Stimulated activated CD8-positive, alpha-beta memory T cell treated with anti-CD3 and anti-CD28 coated beads, Interleukin-7, amount 100 ng/mL, for 1 hour (primary cell): ENCODE measurements around the gene DCAF17.
"Not testable (repeated sequence)": the region's sequence is repeated elsewhere in the genome, so short reads cannot be mapped to it uniquely, and the experiment has no call there.

ENCODE experiments used
- DNase-seq, 2 donors: peaks; one replicate each; pipeline ENCODE4 v3.0.0-alpha.2; 2020; ENCODE audit warnings: low read depth in 2 of 2

DCAF17 gene

GRCh38 chr2:171410624-171411023, 23.4 kb upstream of the DCAF17 start:
- no peak for DNase-seq

DNA sequence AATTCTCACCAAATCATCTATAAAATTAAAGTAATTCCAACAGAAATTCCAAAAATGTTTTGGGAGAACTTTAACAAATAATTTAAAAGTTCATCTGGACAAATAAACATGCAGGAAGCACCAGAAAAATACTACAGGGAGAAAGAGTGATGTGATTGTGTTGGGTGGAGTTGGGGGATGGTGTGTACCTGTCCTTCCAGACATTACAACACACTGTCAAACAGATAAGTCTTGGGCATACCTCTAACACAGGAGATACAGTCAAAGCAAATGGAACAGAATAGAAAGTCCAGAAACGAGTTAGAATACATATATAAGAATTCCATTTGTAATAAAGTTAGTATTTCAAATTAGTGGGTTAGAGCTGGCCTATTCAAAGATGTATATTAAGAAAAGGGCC, 22.8 kb upstream of the DCAF17 start:
- no peak for DNase-seq

DNA sequence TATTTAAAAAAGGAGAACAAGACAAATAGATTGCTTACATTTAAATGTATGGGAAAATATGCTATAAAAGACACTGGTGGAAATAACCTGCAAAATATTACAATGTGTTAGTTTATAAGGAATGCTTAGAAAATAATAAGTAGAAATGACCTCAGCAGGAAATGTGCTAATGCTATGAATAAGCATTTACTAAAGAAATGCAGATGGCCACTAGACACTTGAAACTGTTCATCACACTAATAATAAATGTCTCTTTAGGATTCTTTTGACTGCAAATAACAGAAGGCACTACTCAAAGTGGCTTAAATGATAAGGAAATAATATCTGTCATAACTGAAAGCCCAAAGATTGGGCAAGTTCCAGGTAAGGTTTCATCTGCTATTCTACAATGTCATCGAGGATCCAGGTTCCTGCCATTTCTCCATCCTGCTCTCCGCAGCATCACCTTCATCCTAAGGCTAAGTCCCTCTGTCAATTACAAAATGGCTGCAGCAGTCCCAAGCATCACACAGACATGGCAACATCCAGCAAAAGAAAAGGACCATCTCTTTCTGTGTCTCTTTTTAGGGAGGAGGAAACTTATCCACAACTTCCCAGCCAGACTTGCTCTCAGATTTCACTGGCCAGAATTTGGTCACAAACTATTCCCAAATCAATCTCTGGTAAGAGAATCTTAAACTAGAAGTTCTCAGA, 22.1 kb upstream of the DCAF17 start:
- no peak for DNase-seq

DNA sequence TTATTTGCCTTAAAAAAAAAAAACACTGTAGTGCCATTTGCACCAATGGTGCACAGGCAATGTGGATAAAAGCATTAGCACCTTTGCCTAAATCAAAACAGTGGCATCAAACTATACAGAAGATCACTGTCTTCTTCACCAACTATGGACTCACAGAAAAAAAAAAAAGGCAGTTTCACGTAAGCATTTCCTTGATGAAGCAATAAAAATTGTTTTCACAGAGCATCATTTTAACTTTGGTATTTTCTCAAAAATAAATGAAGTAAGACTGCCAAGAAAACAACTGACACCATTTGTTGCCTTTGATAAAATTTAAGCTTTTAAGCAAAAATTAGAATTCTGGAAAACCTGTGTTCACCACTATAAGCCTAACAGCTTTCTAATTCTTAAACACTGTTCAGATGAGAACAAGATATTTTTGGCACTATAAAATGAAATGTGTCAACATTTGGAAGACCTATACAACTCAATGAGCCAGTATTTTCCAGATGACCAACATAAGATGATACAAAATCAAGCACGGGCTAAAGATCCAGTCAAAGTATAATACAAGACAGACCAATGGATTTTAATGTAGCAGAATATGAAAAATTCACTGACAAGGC, 21.4 kb upstream of the DCAF17 start:
- no peak for DNase-seq

DNA sequence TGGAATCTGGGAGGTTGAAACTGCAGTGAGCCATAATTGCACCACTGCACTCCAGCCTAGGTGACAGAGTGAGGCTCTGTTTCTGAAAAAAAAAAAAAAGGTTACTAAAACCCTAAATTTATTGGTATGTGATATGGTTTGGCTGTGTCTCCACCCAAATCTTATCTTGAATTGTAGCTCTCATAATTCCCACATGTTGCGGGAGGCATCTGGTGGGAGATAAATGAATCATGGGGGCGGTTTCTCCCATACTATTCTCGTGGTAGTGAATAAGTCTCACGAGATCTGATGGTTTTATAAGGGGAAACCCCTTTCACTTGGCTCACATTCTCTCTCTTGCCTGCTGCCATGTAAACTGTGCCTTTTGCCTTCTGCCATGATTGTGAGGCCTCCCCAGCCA, 19.4 kb upstream of the DCAF17 start:
- not testable (repeated sequence) for DNase-seq

DNA sequence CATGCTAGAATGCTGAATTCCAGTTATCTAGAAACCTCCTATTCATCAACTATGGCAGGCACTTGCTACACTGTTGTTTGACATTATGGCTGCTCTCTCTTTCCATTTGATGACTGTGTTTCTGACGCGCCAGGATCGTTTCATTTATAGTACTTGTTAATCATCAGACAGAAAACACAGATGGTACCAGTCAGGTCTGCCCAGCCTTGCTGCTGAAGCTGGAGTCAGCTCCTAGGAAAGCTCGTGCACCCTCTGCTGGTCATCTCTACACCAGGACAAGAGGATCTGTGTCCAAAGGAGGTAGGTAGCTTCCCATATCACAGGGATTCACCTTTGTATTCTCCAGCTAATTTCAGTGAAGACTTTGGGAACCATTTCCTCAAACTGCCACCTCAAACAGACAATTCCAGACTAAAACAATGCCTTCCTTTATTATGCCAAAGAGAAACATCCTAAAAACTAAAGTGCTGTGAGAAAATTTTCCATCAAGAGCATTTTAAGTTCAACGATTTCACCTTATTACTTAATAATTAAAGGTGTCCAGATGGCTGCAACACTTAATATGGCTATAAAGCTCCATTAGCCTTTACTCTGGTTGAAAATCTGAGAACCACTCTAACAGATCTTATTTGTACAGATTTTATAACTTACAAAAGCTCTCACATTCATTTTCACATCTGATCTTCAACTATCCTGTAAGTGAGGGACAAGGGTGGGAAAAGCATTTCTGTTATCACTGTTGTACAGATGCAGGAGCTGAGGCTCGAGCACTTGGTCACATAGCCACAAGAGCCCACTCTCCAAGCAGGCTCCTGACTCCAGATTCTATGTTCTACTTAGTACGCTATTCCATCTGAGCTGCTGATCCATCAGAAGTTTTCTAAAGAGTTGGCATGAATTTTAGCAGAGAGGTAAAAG, 17.8 kb upstream of the DCAF17 start:
- peak; percentile 36 to 58 for DNase-seq

GRCh38 chr2:171419333-171419732, 14.7 kb upstream of the DCAF17 start:
- no peak for DNase-seq

GRCh38 chr2:171420728-171421563, 13.1 kb upstream of the DCAF17 start:
- no peak for DNase-seq

- DNase-seq = not testable (repeated sequence)
Observed at GRCh38 chr2:171422710-171423495, 11.1 kb upstream of the DCAF17 start.

DNA sequence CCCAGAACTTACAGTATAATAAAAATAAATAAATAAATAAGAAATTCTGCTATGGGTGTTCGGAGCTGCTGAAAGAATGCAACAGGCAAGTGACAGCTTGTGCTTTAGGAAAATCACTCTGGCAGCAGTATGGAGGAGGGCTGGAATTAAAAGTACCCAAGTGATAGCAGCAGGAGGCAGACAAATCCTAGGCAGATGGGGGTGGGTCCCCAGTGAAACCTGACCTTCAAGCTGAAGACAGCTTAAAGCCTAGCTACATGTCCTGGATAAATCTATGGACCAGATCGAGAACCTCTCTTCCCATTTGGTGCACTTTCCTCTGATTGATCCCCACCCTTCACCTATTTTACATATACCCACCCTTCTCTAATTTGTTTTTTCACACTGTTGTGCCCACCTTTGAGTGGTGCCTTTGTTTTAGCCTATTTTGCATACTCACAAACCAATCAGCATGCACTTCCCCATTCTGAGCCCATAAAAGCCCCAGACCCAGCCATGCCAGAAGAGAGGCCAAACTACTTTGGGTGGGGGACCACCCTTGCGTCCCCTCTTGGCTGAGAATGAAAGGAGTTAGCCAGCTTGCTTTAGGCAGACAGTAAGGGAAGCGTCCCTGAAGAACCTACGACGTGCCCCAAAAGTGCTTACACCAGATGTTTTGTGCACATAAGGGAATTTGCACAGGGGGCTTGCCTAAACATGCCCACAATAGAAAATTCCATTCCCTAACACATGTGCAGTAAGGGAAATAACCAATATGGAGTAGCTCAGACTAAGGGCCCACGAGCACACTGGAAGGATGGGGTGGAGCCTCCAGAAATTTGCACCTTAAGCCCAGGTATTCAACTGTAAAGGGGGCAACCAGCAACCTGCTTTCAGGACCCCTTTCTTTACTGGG, 3.3 kb upstream of the DCAF17 start:
- no peak for DNase-seq

DNA sequence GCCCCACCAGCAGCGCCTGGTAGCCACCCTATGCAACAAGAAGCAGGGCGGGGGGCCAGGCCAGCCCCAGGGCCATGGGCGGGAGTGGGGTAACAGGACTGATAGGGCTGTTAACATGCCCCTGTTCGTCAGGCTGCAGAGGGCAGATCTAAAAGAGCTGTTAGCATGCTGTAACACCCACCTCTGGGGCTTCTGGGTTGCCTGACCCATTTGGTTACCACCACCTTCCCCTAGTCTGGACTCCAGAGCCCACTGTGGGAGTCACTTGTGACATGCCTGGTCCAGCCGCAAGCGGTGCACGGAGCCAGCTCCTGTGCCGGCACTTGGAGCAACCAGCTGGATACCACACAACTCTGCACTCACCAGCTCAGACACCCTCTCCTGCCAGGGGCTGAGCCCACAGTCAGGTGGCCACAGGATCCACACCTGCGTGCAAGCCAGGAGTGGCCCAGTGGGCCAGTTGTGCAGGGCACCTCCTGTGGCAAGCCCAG, 2.3 kb upstream of the DCAF17 start:
- no peak for DNase-seq

DNA sequence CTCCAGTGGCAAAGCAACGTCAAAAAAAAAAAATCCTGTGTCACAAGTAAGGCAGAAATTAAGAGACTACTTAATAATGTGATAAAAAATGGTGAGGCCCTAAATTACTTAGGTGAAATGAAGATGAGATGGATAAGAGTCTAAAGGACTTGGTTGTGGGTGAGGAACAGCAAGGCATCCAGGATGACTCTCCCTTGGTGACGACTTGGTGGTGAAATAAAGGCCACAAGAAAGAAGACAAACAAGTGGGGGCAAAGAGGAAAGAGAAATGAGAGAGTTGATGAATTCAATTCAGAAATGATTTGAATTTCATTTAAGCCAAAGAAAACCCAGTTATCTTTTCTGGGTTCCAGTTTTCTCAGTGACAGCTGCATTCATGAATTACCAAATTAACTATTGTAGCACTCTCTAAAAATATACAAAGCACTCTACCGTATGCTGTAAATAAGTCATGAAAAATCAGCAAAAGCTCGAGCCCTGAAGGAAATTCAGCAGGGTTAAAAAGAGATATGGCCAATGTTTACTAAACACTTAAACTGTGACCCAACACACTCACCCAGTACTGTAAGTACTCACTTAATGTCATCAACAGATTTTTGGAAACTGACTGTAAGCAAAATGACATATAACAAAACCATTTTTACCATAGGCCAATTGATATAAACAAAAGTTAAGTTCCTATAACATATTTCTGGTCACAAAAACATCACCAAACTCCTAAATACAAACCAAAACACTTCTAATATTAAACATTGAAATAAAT, 1.6 kb upstream of the DCAF17 start:
- no peak for DNase-seq

- DNase-seq = peak in 1 of 2 donors; percentile 6
Observed at GRCh38 chr2:171432969-171433762, 860 bp upstream of the DCAF17 start.

- no peak for DNase-seq
Observed at GRCh38 chr2:171433763-171434012, 338 bp upstream of the DCAF17 start, which contains the start of gene METTL8. Gene METTL8 (minus strand): TSS chr2:171433990. CDS start chr2:171392185, 41,805 bp downstream.

DNA sequence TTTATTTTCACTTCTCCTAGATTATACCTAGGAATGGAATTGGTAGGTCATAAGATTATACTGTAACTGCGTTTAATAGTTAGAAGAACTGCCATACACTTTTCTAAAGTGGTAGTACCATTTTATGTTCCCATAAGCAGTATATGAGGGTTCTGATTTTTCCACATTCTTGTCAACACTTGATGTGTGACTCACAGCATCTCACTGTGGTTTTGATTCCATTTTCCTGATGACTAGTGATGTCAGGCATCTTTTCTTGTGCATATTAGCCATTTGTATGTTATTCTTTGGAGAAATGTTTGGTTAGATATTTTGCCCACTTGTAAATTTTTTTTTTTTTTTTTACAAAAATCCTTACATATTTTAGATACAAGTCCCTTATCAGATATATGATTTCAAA, 2.3 kb downstream of the DCAF17 start:
- DNase-seq = no peak

- DNase-seq = no peak
Observed at GRCh38 chr2:171441470-171441869, 7.4 kb downstream of the DCAF17 start.

GRCh38 chr2:171447675-171448074, 13.6 kb downstream of the DCAF17 start:
- DNase-seq = no peak

DNA sequence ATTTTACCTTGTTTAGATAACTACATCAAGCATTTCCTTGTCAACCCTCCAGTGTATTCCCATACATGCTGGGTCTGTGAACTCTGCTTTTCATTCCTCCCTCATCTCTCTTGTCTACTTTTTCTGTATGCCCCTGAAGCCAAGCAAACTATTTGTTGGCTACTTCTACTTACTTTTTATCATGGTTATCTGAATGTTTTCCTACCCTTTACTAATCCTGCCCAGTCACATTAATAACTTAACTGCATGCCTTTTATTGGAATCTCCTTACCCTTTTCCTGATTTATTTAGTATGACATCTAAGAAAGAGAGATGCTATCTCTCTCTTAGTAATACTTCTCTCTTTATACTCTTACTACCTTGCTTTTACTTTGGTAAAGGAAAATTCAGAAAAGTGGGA, 17.0 kb downstream of the DCAF17 start:
- no peak for DNase-seq
